ENCODE results near the gene EN2.

- TF ChIP-seq, protein P1, sequence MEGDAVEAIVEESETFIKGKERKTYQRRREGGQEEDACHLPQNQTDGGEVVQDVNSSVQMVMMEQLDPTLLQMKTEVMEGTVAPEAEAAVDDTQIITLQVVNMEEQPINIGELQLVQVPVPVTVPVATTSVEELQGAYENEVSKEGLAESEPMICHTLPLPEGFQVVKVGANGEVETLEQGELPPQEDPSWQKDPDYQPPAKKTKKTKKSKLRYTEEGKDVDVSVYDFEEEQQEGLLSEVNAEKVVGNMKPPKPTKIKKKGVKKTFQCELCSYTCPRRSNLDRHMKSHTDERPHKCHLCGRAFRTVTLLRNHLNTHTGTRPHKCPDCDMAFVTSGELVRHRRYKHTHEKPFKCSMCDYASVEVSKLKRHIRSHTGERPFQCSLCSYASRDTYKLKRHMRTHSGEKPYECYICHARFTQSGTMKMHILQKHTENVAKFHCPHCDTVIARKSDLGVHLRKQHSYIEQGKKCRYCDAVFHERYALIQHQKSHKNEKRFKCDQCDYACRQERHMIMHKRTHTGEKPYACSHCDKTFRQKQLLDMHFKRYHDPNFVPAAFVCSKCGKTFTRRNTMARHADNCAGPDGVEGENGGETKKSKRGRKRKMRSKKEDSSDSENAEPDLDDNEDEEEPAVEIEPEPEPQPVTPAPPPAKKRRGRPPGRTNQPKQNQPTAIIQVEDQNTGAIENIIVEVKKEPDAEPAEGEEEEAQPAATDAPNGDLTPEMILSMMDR (IDR thresholded peaks at IDR 0.05), result no peak
- TF ChIP-seq POLR2A (IDR thresholded peaks at IDR 0.05), result no peak
These were observed 31.2 kb upstream of the EN2 start for GRCh38 chr7:155426543-155427410.
